PC-9 (cell line): Measurements from ENCODE around the gene SLC39A12.

ENCODE experiments used
- CTCF ChIP-seq: fragments of 200-600 bp; sonication (generic); conservative IDR thresholded peaks from 2 replicates; pipeline ENCODE4 v1.6.1; 2017; ENCODE audit warnings: mixed run types, antibody characterized with exemption, mild to moderate bottlenecking, moderate library complexity
- EZH2 ChIP-seq: fragments of 200-600 bp; sonication (generic); IDR thresholded peaks from 2 replicates; pipeline ENCODE4 v1.8.0; 2017; ENCODE audit warnings: antibody characterized with exemption, low read depth

GRCh38 chr10:18079665-18080295 lies 128.1 kb downstream of the SLC39A12 start:
- TF ChIP-seq CTCF (no peak), EZH2 (no peak)
